PFSK-1 (cell line): ENCODE results near the gene DLGAP1.

Experiments used
- FOXP2 ChIP-seq: optimal IDR thresholded peaks from 2 replicates; pipeline ENCODE3; 2011; ENCODE audit warnings: borderline replicate concordance, control low read depth, inconsistent platforms; ENCODE audit not compliant: insufficient read depth; ENCODE audit errors: extremely low read length, extremely low read depth
- POLR2AphosphoS5 ChIP-seq: IDR thresholded peaks from 2 replicates; pipeline ENCODE4 v1.6.1; 2012; ENCODE audit warnings: low read depth, mild to moderate bottlenecking, control low read depth, low read length, moderate library complexity
- REST ChIP-seq, 2 experiments: IDR thresholded peaks; 2 replicates each; pipeline versions ENCODE4 v1.6.1 to v1.8.0; 2011 to 2012; ENCODE audit warnings: low read depth in 2 of 2, low read length in 2 of 2, control low read depth in 1 of 2, inconsistent platforms in 1 of 2, mild to moderate bottlenecking in 1 of 2, moderate library complexity in 1 of 2; ENCODE audit not compliant: insufficient read depth in 1 of 2
- SIN3A ChIP-seq: IDR thresholded peaks from 2 replicates; pipeline ENCODE4 v1.6.1; 2012; ENCODE audit warnings: mild to moderate bottlenecking, low read length, moderate library complexity, borderline replicate concordance; ENCODE audit not compliant: insufficient read depth
- TAF1 ChIP-seq: IDR thresholded peaks from 2 replicates; pipeline ENCODE4 v1.6.1; 2012; ENCODE audit warnings: low read length, control low read depth, borderline replicate concordance; ENCODE audit not compliant: insufficient read depth

DNA sequence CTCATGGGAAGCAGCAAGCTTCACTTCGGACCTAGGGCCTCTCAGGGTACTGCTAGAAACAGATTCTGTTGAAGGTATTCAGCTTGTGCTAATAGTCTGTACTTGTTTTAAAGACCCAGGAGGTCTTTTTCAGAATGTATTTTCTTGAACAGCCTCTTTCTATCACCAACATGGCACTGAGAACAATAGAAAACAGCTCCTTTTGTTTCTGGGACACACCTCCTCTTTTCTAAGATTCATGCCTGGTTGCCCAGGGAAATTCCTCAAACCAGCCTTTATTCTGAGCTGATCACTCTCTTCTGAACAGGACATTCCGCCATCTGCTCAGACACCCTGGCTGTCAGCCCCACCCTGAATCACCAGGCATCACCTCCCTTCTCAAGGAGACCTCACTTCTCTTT lies 615.5 kb downstream of the DLGAP1 start:
- TF ChIP-seq POLR2AphosphoS5 (no peak), REST (IDR thresholded peaks at IDR 0.05; ENCODE audit: insufficient read depth in 1 of 2, low read depth in 2 of 2, low read length in 2 of 2) (no peak), TAF1 (no peak), SIN3A (no peak), FOXP2 (no peak)
